NB4 (cell line): Measurements from ENCODE around the gene BDKRB2.

Source experiments
- DNase-seq: peaks from one replicate; pipeline ENCODE4 v3.0.0; 2010; ENCODE audit warnings: low read depth
- H3K4me3 ChIP-seq: one replicate; pipeline ENCODE4 v1.5.1; 2011; ENCODE audit warnings: mild to moderate bottlenecking, low read depth, low read length, moderate library complexity
- CTCF ChIP-seq: IDR thresholded peaks from one replicate; pipeline ENCODE4 v1.5.1; 2012; ENCODE audit warnings: low read depth, low read length
- MYC ChIP-seq: IDR thresholded peaks from 2 replicates; pipeline ENCODE4 v1.6.1; 2011; ENCODE audit warnings: low read depth, low read length
- POLR2A ChIP-seq: IDR thresholded peaks from 2 replicates; pipeline ENCODE4 v1.6.1; 2011; ENCODE audit warnings: mild to moderate bottlenecking; ENCODE audit not compliant: insufficient read length; ENCODE audit errors: extremely low read depth
- TF ChIP-seq, protein P1 (sequence below): IDR thresholded peaks from 2 replicates; pipeline ENCODE4 v1.6.1; 2011; ENCODE audit warnings: low read depth, low read length

BDKRB2 gene

GRCh38 chr14:96251656-96252155 lies 47.1 kb downstream of the BDKRB2 start:
- H3K4me3 ChIP-seq: no peak overlapping the region
- no peak for DNase-seq
- no peak for TF ChIP-seq CTCF
- no peak for TF ChIP-seq POLR2A
- no peak for TF ChIP-seq MYC
- TF ChIP-seq, protein P1, sequence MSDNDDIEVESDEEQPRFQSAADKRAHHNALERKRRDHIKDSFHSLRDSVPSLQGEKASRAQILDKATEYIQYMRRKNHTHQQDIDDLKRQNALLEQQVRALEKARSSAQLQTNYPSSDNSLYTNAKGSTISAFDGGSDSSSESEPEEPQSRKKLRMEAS: no peak

- DNase-seq: no peak
- no peak overlapping the region for H3K4me3 ChIP-seq
- TF ChIP-seq CTCF (no peak), MYC (no peak), POLR2A (no peak)
- TF ChIP-seq, protein P1: no peak
These were observed 47.8 kb downstream of the BDKRB2 start for GRCh38 chr14:96252323-96252998.

GRCh38 chr14:96252999-96253539 lies 48.4 kb downstream of the BDKRB2 start:
- TF ChIP-seq MYC: no peak
- peak; percentile 32 for DNase-seq
- H3K4me3 ChIP-seq: no peak overlapping the region

GRCh38 chr14:96254687-96255086 lies 50.0 kb downstream of the BDKRB2 start:
- TF ChIP-seq, protein P1: no peak
- TF ChIP-seq POLR2A (no peak), MYC (no peak), CTCF (no peak)
- H3K4me3 ChIP-seq: no peak overlapping the region
- DNase-seq: no peak

- TF ChIP-seq MYC: no peak
- no peak for TF ChIP-seq CTCF
- TF ChIP-seq, protein P1: no peak
- no peak for TF ChIP-seq POLR2A
- DNase-seq: no peak
- H3K4me3 ChIP-seq: no peak within 1 kb of the TSS
These were observed 51.1 kb downstream of the BDKRB2 start, which contains the start of gene BDKRB1 for GRCh38 chr14:96255501-96256366. BDKRB1 (plus strand) TSS chr14:96256210; CDS start chr14:96263683, 7,473 bp downstream.

DNA sequence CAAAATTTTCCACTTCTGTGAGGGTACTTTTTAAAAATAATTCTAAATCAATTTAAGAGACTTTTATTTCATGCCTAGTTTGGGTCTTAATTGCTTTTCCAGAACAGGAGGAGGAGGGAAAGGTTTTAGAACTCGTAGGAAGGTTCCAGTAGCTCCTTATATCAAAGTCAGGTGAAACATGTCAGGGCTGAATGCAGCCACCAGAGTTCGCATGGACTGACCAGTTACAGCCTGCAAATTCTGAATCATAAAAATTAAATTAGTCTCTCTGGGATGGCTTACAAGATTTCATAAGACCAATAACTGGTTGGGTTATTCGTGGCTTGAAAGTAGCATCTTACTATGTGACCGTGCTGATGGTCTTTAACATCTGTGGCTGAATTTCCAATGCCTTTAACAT lies 51.8 kb downstream of the BDKRB2 start:
- DNase-seq: no peak
- H3K4me3 ChIP-seq: no peak overlapping the region
- TF ChIP-seq MYC (no peak), POLR2A (no peak), CTCF (no peak)
- TF ChIP-seq, protein P1: no peak
